HCEC 1CT (cell line): ENCODE data around the gene NINL.
"Not testable (repeated sequence)": the region's sequence is repeated elsewhere in the genome, so short reads cannot be mapped to it uniquely, and the experiment has no call there.

Source experiments
- DNase-seq: peaks from one replicate; pipeline ENCODE4 v3.0.0-alpha.2; 2017

NINL gene

DNA sequence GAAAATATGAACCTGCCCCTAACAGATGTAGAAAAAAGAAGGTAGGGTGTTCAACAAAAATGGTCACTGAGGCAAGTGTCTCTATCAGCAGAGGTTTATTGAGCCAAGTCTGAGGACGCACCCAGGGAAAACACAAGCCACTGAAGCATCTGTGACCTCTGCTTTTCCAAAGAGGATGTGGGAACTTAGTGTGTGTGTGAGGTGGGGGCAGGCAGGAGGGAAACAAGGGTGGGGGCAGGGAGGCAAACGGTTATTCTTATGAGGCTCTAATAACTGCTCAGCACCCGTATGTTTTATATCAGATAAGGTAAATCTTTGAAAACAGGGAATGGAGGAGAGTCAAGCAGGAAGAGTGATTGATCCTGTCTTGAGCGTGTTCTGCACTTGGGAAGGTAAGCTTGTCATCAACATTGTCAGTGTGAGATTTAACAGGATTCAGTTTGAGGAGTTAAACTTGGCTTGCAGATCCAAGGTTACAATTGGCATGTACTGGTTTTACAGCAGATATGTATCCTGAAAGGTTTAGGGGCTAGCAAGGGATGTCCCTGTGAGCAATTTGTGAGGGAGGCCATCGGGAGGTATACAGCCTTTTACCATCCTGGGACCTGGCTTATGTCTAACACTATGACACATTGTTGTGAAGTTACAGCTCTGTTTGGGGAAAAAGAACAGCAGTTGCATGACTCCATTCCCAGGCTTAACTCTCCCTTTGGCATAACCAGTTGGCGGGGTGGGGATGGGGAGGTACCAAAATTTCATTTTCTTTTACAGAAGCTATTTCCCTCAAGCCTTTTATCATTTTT lies 33.7 kb downstream of the NINL start:
- no peak for DNase-seq

DNA sequence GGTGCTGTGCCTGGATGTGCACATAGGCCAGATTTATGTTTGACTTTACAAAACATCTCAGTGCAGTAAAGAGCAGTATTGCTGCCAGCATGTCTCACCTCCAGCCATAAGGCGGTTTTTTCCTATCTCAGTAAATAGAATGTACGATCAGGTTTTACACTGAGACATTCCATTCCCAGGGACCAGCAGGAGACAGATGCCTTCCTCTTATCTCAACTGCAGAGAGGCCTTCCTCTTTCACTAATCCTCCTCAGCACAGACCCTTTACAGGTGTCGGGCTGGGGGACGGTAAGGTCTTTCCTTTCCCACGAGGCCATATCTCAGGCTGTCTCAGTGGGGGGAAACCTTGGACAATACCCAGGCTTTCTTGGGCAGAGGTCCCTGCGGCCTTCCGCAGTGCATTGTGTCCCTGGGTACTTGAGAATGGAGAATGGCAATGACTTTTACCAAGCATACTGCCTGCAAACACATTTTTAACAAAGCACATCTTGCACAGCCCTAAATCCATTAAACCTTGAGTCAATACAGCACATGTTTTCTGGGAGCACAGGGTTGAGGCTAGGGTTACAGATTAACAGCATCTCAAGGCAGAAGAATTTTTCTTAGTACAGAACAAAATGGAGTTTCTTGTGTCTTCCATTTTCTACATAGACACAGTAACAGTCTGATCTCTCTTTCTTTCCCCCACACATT lies 34.5 kb downstream of the NINL start:
- DNase-seq, result not testable (repeated sequence)

DNA sequence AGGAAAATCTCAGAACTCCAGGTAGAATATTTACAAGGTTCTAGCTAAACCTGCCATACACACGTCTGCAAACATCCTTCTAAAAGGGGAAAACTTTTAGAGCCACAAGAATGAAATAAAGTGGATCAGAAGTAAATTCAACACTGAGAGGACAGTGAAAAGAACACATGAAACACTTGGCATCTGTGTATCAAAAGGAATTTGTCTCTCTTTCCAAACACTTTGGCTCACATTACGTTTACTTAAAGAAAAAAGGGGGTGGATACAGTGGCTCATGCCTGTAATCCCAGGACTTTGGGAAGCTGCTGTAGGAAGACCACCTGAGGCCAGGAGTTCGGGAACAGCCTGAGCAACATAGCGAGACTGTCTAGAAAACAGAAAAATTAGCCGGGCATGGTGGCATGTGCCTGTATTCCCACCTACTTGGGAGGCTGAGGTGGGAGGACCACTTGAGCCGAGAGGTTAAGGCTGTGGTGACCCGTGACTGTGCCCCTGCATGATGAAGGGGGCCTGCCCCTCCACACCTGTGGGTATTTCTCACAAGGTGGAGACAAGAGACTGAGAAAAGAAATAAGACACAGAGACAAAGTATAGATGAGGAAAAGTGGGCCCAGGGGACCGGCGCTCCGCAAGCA lies 35.4 kb downstream of the NINL start:
- DNase-seq, result peak; percentile 20

DNA sequence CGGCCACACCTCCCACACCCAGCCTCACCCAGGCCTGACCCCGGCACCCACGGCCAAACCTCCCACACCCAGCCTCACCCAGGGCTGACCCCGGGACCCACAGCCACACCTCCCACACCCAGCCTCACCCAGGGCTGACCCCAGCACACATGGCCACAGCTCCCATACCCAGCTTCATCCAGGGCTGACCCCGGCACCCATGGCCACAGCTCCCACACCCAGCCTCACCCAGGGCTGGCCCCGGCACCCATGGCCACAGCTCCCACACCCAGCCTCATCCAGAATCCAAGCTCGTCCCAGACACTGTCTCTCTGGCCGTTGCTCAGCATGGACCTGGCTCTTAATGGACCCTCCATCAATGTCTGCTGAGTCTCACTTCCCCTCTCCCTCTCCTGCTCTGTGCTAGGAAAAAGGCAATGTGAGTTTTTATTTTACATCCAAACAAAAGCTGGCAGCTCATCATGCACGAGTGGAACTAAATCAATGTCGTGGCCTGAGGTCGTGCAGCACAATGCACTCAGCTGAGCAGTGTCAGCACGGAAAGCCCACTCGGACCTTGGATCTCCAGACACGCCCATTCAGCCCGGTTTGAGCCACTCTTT lies 36.1 kb downstream of the NINL start:
- no peak for DNase-seq

DNA sequence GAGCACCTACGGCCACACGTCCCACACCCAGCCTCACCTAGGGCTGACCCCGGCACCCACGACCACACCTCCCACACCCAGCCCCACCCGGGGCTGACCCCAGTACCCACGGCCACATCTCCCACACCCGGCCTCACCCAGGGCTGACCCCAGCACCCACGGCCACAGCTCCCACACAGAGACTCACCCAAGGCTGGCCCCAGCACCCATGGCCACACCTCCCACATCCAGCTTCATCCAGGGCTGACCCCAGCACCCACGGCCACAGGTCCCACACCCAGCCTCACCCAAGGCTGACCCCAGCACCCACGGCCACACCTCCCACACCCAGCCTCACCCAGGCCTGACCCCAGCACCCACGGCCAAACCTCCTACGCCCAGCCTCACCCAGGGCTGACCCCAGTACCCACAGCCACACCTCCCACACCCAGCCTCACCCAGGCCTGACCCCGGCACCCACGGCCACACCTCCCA lies 36.7 kb downstream of the NINL start:
- DNase-seq, result no peak

DNA sequence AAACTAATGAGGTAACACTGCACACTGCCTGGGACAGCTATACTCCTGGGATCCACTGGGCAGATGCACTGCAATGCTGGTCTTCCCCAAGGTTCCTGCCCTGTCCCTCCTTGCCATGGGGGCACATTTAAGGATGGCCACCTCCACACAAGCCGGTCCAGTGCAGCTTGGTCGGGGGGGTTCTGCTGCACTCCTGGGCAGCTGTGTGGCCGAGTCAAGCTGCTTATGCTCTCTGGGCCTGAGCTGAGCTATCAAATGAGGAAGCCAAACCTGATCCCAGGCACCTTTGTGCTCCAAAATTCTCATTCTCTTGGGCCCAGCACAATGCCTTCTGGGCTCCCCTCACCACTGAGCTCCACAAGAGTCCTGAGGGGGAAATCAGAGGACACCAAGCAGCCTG lies 37.3 kb downstream of the NINL start:
- DNase-seq, result no peak

DNA sequence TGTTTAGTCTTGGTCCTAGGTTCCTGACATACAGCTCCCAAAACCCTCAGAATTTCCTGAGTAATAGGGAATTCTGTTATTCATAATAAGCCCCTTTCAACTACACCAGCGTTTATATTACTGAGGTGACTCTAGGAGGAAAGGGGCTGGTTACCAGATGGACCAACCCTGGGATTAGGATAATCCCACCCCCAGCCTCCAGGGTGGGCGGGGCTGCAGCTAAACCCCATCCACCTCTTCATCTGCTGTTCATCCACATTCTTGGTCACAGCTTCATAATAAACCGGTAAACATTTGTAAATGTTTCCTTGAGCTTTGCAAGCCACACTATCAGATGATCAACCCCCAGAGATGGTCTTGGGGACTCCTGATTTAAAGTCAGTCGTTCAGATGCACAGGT lies 38.3 kb downstream of the NINL start:
- no peak for DNase-seq

DNA sequence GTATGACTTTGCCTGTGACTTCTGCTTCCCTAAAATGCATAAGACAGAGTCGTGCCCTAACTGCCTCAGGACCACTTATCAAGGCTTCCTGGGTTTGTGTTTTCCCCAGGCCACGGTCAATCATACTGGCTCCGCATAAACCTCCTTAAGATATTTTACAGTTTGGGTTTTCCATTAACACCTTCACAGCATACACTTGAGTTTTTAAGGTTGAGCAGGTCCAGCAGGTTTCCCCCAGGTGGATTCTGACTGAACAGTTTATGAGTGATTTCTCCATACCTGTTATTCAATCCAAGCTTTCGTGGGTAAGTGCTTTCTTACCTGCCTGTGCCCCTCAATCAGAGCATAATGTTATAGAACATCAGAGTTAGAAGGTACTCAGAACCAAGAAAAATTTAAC lies 39.3 kb downstream of the NINL start:
- DNase-seq, result no peak

DNA sequence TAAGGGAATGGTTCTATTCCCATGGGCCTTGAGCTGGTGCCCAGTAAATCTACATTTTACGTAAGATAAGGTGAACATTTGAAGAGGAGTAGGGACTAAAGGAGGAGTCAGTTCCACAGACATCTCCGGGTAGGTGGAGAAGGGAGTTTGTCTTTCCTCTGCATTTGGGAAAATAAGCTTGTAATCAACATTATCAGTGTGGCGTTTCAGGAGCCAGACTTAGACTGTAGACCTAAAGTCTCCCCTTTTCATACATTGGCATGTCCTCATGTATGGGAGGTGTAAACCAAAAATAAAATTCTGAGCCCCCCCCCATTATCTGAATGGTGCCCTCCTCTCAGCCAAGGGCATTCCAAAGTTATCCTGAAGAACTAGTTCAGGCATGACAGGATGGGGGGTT lies 40.2 kb downstream of the NINL start:
- DNase-seq, result no peak

DNA sequence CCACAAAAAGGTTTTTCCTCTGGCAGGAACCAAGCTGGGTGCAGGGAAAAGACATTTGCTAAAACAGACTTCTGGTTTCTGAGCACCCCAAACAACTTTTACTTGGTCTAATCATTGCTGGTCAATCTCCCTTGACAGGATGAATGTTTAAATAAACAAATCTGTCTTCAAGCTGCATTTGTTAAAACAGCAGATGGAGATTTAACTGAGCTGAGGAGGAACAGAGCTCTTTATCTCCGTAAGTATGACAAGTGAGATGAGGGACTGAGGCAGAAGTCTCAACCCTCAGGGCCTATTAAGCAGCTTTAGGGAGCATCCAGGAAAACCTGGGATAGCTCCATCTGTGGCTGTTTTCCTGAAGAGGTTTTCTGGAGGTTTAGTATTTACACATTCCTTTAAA lies 40.6 kb downstream of the NINL start:
- DNase-seq, result no peak

DNA sequence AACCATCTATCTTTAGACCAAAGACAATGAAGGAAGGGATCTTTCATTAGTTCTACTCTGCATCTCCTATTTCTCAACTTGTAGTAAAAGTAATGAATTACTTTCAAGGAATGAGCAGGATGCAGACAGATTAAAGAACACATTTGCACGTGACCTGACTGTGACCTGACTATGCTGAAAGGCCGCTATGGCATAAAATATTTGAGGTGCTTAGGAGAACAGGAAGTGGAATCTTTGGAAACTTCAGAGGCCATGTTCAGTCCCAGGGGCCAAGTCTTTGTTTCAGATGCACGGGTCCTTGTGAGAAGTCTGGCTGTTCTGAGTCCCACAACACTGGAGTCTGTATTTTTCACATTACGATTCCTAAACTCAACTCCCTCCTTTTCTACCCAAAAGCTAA lies 41.0 kb downstream of the NINL start:
- DNase-seq, result no peak

DNA sequence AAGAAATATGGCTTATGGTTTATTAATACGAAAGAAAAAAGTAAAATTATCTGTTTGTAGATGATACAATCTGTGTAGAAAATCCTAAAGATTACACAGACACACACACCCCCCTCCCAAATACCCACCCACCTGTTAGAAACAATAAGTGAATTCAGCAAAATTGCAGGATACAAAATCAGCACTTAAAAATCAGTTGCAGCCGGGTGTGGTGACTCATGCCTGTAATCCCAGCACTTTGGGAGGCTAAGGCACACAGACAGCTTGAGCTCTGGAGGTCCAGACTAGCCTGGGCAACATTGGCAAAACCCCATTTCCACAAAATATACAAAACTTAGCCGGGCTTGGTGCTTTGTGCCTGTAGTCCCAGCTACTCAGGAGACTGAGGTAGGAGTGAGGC lies 42.3 kb downstream of the NINL start:
- peak; percentile 66 for DNase-seq

DNA sequence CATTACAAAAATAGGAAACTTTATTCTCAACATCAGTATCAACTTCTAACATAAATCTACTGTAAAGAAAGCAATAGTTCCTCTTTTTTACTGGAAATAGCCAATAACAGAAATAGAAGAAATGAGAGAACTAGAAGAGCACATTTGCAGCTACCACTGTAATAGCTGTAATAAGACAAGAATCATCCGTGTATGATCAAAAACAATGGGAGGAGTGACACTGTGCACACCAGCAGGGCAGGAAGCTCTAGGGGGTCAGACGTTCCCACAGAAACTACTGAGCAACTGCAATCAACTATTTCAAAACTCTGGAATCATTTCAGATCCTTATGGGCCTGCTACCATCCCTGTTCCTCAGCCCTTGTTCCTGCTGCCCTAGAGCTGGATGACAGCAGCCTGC lies 43.7 kb downstream of the NINL start:
- peak; percentile 66 for DNase-seq

DNA sequence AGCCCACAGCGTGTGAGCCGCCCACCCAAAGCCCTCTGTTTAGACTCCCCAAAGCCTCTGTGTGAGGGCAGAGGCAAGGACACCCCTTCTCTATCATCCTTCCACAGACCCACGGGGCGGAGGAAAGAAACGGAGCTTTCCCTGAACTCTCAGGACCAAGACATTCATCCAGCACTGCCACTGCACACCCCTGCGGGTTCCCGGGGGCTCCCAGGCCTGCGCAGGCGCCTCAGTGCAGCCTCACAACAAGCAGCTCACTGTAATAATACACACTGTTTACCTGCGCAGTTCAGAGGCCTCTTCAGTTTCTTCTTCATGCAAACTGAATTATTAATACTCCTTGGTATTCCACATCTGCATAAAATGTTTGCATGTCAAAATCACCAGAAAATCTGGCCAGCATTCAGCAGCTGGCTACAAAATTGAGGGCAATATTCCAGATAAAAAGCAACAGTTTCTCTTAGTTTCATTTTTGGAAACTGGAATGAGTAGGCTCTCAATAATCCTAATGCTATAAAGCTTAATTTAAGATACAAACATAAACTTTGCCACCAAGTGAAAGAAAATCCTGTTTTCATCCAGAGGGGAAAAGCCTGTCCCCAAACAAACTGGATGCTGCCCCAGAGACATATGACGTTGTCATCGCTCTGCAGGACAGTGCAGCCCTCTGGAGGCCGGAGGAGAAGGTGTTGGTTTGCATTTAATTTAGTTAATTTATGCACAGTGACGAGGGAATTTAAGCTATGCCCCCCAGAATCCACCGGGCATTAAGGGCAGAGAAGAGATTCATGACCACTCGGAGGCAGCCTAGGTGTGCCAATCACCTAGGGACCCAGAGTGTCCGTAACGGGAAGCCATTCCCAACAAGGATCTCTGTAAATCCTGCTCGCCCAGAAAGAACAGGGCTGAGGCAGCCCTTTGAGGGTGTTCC lies 45.3 kb downstream of the NINL start:
- DNase-seq, result peak; percentile 48

DNA sequence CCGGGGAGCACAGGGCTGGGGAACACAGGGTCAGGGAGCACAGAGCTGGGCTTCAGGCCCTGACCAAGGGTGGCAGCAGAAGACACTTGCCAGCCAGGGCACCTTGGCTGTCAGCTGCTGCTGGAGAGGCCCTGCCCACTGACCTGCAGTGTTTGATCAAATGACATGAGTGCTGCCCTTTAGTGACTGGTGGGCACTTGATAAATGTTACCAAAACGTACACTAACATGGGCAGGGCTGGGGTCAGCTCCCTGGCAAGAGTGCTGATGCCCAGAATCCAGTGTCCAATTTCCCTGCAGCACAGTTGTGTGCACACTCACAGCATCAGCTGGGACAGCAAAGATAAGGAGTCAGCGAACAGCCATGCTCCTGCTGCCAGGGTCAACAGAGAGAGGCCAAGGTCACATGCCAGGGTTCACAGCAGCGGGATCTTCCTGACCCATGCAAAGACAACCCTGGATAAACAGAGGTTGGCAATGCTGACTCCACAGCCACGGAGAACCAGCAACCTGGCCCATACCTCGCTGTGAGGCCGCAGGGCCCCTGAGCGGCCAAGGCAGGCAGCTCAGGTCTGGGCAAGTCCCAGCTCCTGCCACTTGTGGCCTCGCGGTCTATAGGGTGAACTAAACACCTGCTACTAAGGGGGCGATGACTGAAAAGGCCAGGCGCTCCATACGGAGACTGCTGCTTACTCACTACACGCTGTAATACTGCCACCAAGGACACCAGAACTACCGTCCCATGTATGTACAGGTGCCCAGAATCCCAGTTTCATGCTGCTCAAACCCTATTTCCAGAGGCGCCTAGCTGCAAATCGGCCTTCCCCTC lies 46.3 kb downstream of the NINL start:
- DNase-seq, result no peak

DNA sequence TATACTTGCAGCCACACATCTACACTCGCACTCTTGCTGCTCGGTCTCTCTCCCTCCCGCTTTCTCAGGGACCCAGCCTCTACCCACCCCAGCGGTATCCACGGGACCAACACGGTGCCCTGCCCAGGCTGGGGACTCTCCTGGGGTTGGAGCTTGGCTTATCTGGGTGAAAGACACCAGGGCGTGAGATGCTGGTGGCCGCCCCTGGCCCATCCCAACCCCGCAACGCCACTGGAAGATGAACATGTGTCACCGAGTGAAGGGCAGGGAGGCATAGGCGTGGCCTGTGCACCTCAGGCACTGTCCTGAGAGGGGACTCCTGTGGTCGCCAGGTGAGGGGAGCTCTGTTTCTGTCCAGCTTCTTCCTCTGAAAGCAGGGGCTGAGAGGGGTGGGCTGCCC lies 47.4 kb downstream of the NINL start:
- no peak for DNase-seq

DNA sequence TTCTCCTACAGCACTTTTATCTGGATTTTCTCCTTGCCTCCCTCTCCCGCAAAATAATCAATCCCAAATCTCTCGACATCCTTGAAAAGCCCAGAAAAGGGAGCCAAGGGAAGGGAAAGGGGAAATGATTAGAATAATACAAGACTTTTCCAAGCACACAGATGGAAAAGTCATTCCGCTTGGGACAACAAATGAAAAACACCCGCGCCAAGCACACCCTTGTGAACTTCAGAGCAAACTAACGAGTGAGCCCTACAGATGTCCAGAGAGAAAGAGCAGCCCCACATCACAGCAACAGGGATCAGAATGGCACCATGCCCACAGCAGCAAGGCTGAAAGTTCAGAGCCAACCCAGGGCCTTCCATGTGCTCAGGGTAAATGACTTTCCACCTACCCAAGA lies 49.6 kb downstream of the NINL start:
- no peak for DNase-seq

DNA sequence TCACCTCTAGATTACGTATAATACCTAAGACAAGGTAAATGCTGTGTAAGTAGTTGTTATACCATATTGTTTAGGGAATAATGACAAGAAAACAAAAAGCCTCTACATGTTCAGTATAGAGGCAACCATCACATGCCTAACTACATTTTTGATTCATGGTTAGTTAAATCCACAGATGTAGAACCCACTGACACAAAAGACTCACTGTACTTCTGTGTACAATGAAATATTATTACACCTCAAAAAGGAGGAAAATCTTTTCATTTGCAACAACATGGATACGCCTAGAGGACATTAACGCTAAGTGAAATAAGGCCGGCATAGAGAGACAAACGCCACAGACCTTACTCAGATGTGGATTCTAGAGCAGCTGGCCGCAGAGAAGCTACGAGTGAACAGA lies 50.5 kb downstream of the NINL start:
- DNase-seq, result no peak

DNA sequence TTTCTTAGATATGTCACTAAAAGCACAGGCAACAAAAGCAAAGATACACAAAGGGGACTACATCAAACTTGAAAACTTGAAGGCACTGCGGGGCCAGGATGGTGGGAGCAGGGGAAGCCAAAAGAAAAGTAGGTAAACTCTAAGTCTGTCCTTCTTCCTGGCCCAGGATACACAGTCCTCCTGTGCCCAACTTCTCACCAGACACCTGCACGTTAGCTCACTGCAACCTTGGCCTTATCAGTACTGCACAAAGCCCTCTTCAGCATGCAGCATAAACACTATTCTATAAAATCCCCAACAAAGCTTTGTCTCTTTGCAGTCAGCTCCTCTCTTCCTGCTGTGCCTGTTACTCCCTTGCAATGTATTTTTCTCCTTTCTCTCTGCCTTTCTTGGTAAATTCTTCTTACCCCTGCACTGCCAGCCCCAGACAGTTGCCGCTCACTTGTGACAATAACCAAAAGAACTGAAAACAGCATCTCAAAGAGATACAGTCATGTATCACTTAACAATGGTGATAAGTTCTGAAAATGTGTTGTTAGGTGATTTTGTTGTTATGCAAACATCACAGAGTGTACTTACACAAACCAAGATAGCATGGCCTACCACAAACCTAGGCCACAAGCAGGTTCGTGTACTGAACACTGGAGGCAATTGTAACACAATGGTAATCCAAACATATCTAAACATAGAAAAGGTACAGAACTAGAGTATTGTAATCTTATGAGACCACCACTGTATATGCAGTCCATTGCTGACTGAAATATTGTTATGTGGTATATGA lies 51.2 kb downstream of the NINL start:
- no peak for DNase-seq

DNA sequence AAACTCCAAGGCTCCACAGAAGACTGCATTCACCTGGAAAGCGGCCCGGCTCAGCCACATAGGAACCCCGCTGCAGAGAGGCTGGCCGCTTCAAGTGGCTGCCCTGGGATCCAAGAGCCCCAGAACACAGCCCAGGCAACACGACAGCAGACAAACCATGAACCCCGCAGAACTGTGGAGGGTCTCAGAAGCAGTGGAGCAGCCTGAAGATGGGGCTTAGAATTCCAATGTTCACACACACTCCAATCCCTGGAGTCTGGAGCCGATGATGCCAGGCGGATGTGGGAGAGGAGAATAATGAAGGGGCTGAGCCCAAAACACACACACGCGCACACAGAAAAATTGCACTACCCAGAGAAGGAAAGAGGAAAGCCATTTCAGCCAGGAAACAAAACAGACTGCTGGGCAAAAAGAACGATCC lies 52.4 kb downstream of the NINL start:
- no peak for DNase-seq
